Activated naive CD4-positive, alpha-beta T cell treated with anti-CD3 and anti-CD28 coated beads for 36 hours (primary cell): ENCODE measurements around the gene ETF1. TPM values are rescaled to one million over a fixed set of nuclear protein-coding genes. Genes with fewer than 3 reads are reported as not detected.

Experiments used
- total RNA-seq, 2 experiments: library from RNA; stranded (reverse); gene quantifications; one replicate each; pipeline ENCODE4 v1.2.3, GENCODE V29; 2021

The ETF1 gene
- total RNA-seq, 2 experiments from 2014 or later: 99.8 to 107 TPM

Other genes starting within 250 kb of the ETF1 start
- 10 to 100 TPM; 23.2 to 26.6 TPM for gene CDC25C, start 211.4 kb downstream of the ETF1 start, total RNA-seq
- gene FAM53C, start 205.0 kb downstream of the ETF1 start, total RNA-seq: 10 to 100 TPM; 20.7 to 21.8 TPM
- gene KDM3B, start 190.6 kb downstream of the ETF1 start, total RNA-seq: 10 to 100 TPM; 33.4 to 36.2 TPM
- gene REEP2, start 104.2 kb downstream of the ETF1 start, total RNA-seq: 1 to 10 TPM; 1.8 to 2.2 TPM
- 10 to 100 TPM; 20.4 to 20.7 TPM for gene EGR1, start 77.8 kb downstream of the ETF1 start, total RNA-seq
- gene HSPA9, start 32.2 kb upstream of the ETF1 start, total RNA-seq: 100 to 1,000 TPM; 457 to 472 TPM
- 10 to 100 TPM; 36.8 to 43.0 TPM for gene CTNNA1, start 210.2 kb upstream of the ETF1 start, total RNA-seq